ENCODE measurements around the gene SYT1.
"Not testable (repeated sequence)": the region's sequence is repeated elsewhere in the genome, so short reads cannot be mapped to it uniquely, and the experiment has no call there.

The SYT1 gene

DNA sequence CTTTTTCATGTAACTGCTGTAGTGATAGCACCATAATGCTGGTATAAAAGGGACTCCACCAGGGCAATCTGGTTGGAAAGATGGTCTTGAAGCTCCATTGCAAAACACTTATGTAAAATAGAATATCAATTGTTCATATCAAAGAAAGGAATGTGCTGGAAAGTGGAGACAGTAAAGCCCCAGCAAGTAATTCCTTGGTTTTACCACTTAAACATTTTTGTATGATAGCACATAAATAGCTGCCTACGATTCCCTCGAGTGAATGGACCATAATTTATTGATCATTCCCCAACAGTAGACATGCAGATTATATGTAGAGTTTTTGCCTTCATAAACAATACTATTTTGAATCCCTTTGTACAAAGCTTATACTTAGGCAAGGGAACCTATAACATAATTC lies 550.7 kb downstream of the SYT1 start:
- no peak for DNase-seq

DNA sequence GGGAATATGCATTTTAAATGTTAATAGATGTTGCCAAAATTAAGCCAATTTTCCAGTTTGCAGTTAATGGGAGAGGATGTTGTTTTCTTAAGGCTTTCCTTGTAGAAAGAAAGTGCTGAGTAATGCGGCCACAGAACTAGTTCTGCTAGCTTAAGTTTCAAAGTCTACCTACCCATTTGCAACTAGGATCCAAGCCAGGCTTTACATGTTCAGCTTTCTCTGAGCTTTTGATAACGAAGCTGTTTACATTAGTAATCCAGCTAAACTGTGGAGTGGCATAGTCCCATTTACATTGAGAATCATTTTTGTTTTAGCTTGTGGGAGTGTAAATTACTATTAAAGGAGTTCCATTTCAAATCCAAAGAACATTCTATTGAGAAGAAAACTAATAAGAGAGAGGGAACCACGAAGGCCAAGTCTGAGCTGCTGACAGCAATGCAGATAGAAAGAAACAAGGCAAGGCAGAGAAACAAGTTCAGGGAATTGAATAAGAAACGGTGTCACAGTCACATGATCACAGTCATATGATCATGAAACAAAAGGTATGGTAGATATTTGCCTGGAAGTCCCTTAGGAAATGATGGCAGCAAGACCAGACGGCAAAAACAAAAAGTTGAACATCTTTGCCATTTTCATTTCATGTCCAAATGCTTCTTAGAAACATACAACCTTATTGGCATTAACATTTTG lies 551.3 kb downstream of the SYT1 start:
- DNase-seq: no peak

DNA sequence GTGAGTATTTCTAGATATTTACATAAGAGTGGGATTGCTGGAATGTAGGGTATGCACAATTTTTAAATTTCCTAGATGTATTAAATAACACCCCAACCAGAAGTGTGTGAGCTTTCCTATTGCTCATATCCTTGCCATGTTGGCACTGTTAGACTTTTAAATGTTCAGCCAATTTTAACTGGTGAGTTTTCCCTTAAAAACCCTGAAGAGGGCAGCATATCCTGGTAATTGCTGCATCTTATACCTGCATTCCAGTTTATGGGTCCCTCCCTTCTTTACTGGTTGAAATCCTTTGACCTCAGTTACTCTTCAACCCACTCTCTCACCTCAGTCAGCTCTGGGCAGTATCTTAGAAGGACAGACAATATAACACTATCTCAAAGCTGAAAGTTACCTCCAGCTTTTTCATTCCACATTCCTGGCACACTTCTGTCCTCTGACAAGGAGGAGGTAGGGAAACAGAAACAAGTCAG lies 555.6 kb downstream of the SYT1 start:
- DNase-seq: no peak

DNA sequence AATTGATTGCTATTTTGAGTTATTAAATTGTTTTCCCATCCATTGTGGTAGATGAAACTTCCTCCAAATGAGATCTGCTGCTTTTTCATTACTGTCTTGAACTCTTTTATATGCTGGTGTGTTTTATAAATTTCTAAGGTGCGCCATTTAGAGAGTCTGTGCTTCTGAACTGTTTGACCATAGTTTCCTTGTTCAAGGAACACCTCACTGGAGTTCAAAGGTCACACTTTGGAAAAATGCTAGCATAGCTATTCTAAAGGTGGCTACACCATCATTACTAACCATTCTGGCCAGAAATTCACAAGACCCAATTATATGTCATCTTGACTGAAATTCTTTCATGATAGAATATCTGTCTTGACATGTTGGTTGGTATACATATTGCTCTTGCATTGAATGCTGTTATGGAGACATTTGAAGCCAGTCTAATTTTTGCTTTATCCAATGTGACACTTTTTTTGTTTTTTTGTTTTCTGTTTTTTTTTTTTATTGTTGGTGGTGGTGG lies 556.7 kb downstream of the SYT1 start:
- no peak for DNase-seq

DNA sequence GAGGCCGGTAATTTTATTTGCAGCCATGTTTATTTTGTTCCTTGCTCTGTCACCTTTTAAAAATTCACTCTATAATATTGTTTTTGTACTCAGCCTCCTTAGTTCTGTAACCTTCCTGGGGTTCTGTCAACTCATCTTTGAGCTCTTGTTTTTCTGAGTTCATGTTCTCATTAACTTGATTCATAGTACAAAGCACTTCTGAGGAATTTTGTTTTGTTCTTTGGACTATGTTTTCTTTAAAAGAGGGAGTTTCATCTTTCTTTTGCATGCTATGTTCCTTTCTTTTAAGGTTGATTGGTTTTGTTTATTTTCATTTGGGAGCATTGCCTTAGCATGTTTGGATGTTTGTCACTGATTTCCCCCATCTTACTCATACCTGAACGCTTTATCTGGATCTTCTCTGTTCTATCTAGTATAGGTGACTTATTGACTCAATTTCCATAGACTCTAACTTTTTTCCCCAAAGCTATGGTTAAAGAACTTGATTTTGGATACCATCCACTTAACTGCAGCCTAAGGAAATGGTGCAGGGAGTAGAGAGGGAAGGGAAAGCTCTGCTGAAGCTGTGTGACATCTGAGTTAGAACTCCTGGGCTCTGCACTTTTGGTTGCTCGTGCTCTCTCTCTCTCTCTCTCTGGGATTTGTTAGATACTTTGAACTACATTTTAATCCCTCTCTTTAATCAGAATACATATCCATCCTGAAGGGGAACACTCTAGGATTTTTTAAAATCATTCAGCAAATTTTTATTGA lies 557.7 kb downstream of the SYT1 start:
- no peak for DNase-seq

DNA sequence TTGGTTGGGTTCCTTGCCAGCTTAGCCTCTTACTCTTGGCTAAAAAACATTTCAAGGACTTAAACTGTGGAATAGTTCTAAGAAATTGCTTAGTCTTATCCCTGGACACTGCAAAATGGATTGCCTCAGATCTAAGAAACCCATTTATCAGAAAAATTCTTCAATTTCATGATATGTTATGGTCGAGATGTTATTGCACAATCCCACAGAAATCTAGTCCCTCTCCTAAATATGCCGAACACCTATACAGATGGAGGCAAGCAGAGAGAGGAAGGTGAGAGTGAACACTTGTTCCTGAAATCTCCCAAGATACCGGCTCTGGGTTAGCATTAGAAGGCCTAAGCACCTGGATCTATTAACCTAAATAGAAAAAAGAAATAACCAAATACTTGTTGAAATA lies 559.0 kb downstream of the SYT1 start:
- no peak for DNase-seq

DNA sequence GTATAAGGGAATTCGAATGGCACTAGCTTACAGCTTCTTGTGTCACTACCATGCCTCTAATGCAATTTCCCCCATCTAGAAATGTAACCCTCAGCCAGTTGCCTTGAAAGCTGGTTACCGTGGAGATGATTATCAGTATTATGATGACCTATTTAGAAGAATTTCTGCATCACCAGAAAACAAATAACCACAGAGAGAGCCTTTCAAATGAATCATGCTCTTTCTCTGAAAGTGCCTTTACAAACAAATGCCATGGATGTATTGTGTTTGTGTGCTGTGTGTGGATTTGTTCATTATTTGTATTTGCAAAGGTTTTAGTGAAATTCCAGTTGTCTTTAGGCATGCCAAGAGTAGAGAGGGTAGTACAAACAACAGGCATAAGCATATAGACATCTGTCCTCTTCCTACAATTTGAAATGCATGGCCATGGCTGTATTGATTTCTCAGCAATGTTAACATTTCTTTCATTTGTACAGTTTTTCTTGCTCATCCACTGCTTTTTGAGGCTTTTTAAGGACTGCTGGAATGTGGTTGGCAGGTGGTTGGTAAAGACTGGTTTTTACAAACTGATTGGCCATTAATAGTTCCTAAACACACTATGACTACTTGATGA lies 559.6 kb downstream of the SYT1 start:
- no peak for DNase-seq

DNA sequence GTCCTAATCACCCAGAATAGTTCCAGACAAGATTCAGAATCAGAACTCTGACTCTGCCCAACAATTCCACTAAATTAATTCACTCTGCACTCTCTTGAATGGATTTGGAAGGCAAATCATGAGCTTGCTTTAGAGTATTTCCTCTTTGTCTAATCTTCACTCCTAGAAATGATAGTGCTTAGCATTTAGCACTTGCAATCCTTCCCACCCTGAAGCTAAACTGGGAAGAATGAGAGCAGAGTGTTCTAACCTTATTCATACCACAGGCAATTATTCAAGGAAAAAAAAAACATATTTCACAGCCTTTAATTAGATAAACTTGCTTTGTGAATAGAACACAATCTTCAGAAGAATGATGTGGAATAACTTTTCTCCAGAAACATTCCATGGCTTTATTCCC lies 561.5 kb downstream of the SYT1 start:
- DNase-seq: no peak

DNA sequence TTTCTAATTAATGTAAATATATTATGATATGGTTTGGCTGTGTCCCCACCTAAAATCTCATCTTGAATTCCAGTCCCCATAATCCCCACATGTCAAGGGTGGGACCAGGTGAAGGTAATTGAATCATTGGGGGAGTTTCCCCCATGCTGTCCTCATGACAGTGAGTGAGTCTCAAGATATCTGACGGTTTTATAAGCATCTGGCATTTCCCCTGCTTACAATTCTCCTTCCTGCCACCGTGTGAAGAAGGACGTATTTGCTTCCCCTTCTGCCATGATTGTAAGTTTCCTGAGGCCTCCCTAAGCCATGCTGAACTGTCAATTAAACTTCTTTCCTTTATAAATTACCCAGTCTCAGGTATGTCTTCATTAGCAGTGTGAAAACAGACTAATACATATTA lies 562.2 kb downstream of the SYT1 start:
- not testable (repeated sequence) for DNase-seq

DNA sequence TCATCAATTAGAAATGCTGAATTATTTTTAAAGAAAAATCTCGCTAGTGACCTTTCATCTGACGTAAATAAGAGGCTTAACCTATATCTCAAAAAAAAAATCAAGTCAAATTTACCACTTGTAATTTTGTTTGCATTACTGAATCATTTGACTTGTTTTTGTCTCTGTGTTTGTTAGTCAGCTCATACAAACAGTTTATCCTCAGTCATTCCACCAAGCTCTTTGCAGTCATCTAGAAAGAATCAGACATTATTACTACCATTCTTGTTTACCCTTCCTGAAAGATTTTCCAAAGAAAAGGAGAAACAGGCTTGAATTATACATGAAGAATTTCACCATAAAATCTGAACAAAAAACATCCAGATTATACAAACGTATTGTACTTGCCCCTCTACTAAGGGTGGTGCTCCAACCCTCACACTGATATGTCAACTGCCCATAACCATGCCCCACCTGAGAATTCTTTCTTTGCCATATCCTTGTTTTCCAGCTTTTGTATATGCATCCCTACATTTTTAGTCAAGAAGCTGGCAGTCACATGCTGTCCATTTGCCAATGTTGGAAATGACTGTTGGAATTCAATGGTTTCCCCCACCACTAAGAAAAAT lies 569.0 kb downstream of the SYT1 start:
- DNase-seq: no peak

DNA sequence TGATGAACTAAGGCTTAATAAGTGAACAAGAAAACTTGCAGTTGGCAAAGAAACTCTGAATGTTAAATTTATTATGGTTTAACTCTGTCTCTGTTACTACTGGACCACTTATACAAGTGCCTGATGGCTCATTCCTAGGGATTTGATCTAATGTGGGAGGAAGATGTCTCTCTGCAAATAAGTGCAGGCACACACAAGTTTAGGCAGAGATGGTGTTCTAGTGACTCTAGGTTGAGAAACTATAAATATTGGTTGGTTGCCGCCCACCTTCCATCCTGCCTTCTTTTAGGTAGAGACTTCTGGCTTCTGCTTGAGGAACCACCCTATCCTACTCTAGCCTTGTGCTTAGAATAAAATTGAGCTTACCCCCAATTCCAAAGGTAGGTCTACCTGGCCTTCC lies 570.0 kb downstream of the SYT1 start:
- no peak for DNase-seq

DNA sequence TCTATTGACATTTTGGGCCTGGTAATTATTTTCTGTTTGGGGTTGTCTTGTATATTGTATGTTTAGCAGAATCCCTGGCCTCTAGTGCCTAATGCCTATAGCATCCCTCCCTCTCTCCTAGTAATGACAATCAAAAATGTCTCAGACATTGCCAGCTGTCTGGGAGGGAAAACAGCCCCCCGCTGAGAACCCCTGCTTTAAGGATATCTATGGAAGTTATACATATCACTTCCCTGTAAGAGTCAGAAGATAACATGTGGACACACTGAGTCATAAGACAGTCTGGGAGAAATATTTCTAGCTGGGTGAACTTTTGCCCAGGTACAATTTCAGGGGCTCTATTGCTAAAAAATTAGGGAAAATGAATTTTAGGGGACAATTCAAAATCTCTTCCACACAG lies 571.2 kb downstream of the SYT1 start:
- no peak for DNase-seq

DNA sequence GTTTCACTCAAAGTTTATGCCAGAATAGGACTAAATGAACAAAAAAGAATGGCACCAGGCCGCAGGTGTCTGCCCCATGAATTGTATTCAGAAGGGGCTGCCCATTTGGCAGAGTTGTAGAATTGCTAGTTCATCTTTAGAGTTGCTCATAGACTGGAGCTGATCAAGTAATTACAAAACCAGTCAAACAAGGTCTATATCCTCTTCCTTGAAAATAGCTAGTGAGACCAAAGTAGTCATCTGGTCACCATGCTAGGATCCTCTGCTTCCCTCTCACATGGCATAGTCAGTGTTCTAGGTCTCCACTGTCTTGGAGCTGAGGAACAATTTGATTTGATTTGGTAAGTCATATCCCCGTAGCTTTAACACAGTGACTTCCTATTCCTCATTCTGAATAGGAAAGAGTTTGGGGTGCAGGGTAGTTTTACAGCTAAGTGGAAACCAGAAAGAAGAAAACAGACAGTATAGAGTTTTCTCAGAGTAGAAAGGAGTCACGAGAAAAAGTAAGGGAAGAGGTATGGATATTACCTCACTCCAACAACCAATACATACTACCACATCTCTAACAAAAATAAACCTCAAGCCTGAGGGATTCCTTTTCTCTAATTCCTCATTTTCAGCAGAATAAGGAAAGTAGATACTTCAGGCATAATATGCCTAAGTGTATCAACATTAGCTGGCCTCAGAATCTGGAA lies 574.1 kb downstream of the SYT1 start:
- no peak for DNase-seq

DNA sequence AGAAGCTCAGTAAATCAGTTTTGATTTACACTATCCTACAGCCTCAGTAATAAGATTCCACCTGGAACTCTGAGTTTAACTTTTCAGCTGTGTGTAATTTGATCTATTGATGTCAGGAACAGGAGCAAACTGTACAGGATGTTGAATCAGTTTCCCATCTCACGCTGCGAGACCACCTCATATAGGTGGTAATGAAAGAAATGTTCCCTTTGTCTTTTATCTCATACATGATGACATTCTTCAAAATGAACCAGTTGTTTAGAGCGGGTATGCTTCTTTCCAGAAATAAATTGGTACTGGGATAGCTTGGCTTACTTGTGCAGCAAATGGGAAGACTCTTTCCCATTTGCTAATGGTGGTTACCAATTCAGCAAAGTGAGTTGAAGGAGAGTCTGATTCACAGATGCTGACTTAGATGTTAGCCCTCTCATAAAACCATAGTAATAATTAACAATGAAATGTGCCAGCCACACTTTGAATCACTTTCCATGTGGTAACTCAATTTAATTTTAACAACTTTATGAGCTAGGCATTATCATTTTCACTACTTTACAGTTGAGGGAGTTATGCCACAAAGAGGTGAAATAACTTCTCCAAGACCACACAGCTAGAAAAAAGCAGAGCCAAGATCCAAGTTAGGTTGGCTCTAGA lies 574.7 kb downstream of the SYT1 start:
- no peak for DNase-seq

DNA sequence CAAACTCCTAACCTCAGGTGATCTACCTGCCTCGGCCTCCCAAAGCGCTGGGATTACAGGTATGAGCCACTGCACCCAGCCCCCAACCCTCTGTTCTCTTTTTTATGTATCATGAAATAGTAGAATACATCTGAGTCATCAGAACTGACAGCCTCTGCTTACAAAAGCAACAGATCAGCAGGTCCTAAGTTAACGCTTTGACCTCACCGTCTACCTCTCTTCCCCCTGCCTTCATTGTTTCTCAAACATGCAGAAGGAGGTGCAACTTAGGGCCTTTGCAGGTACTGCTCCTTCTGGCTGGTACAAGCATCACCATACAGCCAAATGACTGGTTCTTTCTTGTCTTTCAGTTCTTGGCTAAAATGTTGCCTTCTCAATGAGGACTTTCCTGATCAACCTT lies 577.0 kb downstream of the SYT1 start:
- no peak for DNase-seq

DNA sequence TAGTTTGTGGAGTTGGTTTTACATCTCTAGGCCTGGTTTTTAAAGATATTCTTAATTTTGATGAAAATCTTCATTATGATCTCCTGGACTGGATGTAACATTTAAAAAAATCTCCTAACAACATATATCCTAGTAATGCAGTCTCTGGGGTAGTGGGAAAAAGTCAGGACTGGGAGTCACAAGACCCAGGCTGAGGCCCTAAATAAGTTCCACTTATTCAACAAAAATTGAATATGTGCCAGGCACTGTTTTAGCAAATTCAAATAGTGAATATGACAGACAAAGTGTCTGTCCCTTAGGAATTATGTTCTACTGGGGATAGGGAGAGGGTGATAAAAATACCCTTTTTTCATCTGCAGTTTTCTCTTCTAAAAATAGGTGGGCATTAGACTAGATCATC lies 577.8 kb downstream of the SYT1 start:
- DNase-seq: no peak

DNA sequence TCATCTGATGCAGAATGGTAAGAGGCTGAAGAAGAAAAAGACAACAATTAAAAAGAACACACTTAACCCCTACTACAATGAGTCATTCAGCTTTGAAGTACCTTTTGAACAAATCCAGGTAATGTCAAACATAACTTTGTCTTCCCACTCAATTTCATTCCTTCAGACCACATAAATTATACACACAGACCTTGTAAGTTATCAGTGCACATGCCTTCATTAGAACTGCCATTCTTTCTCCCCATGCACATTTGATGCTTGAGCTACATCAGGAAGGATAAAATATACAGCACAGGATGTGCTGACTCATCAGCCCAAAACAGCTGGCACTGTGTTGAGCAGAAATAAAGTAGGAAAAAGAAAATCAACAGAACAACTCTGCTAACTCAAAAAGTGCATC lies 579.5 kb downstream of the SYT1 start:
- no peak for DNase-seq

DNA sequence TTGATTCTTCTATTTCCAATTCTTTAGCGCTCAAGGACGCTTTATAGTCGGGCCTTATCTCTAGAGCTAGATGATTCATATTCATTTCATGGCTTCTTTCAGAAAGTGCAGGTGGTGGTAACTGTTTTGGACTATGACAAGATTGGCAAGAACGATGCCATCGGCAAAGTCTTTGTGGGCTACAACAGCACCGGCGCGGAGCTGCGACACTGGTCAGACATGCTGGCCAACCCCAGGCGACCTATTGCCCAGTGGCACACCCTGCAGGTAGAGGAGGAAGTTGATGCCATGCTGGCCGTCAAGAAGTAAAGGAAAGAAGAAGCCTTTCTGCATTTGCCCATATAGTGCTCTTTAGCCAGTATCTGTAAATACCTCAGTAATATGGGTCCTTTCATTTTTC lies 584.2 kb downstream of the SYT1 start:
- no peak for DNase-seq

DNA sequence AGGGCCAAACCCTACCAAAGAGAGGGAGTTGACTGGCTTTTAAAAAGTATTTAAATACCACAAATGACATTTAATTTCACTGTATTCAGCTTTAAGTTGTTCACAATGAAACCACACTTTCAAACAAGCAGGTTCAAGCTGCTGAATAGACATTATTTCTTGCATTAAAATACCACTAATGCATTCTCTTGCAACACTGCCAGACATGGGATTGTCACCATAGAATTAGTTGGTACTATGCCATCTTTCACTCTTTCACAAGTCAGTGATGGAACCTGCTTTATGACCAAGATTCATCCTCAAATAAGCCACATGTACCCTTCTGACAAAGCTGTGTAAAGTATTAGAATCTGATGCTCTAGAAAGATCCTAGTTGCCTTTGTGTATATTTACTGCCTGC lies 586.8 kb downstream of the SYT1 start:
- no peak for DNase-seq

DNA sequence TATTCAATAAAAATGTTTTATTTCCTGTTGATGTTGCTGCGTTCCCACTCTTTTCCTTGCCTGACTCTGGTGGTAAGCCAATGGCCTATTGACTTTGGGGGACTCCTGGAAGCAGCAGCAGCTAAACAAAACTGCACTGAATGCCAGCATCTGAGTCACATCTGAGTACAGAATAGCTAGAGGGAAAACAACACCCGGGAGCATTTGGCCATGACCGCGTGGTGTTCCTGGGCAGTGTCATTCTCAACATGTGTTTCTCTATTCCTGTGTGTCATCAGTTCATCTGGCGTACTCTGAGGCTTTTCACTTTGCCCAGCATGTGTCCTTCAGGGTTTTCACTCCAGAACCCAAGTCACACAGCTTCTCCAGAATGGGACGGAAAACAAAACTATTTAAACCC lies 587.4 kb downstream of the SYT1 start:
- DNase-seq: no peak

DNA sequence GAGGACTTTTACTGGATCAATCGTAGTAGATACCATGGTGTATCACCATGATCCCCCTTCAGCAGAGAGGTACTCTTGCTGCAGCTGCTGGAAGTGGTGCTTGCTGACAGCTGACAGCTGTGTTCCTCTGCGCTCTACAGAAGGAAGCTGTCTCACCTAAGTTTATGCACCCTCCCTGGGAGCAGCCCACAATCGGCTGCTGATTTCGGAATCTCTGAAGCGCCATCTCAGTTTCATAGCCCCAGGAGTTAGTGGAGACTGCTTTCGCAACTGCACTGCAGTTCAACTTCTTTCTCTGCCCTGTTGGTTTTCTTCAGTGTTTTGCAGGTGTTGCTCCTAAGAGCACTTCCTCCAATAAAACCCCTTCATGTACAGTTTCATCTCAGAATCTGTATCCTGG lies 588.3 kb downstream of the SYT1 start:
- no peak for DNase-seq

DNA sequence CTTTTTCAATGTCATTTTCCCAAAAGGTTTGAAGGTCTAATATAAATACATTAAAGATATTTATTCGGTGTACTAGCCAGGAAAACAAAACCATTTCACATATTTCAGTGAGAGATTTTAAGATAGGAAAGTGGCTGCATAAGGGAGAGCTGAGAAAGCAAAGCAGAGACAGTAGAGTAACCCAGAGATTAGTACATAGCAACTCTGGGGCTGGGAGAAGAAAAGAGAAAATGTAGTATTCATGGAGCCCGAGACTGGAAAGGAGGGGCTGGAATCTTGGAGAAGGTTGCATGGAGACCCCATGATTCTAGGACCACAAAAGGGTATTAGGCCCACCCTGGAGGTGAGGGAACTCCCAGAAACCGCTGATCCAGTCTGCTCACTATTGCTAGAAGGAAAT lies 589.2 kb downstream of the SYT1 start:
- no peak for DNase-seq
